Measurements from ENCODE around the gene CDHR2.

The CDHR2 gene

GRCh38 chr5:176636426-176636825 is 87.3 kb downstream of the CDHR2 start:
- Histone ChIP-seq H3K27ac (ENCODE audit: extremely low read depth, low read depth, low read length) (no peak overlapping the region), H3K36me3 (ENCODE audit: control insufficient read depth in 2 of 2, insufficient read depth in 1 of 2, low read length in 2 of 2) (no peaks in the 10 kb centered on the region), H3K9me3 (ENCODE audit: control insufficient read depth, insufficient read depth, low read depth, low read length) (no peaks in the 10 kb centered on the region), H3K4me1 (ENCODE audit: control insufficient read depth, insufficient read depth, low read length) (no peaks in the 10 kb centered on the region), H3K4me3 (ENCODE audit: low read depth, low read length) (no peak overlapping the region)
- POLR2A ChIA-PET = interaction anchor here (1.0 kb wide), 1 partner anchor 12 kb away, joined by 3 read pairs; no protein-coding TSS in a partner anchor
- TF ChIP-seq WT1 (tag by site-specific recombination; IDR thresholded peaks at IDR 0.05) (no peak), HOXD13 (CRISPR knock-in tag; IDR thresholded peaks at IDR 0.05; ENCODE audit: borderline replicate concordance) (no peak), ZNF335 (tag by site-specific recombination; conservative IDR thresholded peaks at IDR 0.05) (no peak), ZSCAN30 (tag by site-specific recombination; IDR thresholded peaks at IDR 0.05) (no peak), SP2 (tag by site-specific recombination; IDR thresholded peaks at IDR 0.05) (no peak), ZNF174 (tag by site-specific recombination; IDR thresholded peaks at IDR 0.05) (no peak), ZNF16 (tag by site-specific recombination; IDR thresholded peaks at IDR 0.05; ENCODE audit: low read depth) (no peak), ZNF221 (tag by site-specific recombination; IDR thresholded peaks at IDR 0.05; ENCODE audit: borderline replicate concordance) (no peak)
- CTCF ChIA-PET = no interaction called here

- no peaks in the 10 kb centered on the region for H3K36me3 ChIP-seq (ENCODE audit: control insufficient read depth in 2 of 2, insufficient read depth in 1 of 2, low read length in 2 of 2)
- H3K9me3 ChIP-seq (ENCODE audit: control insufficient read depth, insufficient read depth, low read depth, low read length) = no peaks in the 10 kb centered on the region
- POLR2A ChIA-PET = no interaction called here
- no peak overlapping the region for H3K27ac ChIP-seq (ENCODE audit: extremely low read depth, low read depth, low read length)
- no peak for TF ChIP-seq ZNF830 (tag by site-specific recombination; IDR thresholded peaks at IDR 0.05; ENCODE audit: low read depth)
- TF ChIP-seq ZNF148 (tag by site-specific recombination; IDR thresholded peaks at IDR 0.05; ENCODE audit: borderline replicate concordance) = no peak
- TF ChIP-seq KLF7 (tag by site-specific recombination; IDR thresholded peaks at IDR 0.05; ENCODE audit: borderline replicate concordance) = no peak
- 0 out of 2 replicates have a peak, but pooled peaks have one; percentile 28 for TF ChIP-seq WT1 (tag by site-specific recombination; IDR thresholded peaks at IDR 0.05)
- TF ChIP-seq ZNF341 (tag by site-specific recombination; IDR thresholded peaks at IDR 0.05; ENCODE audit: low read depth) = peak; percentile 51
- H3K4me1 ChIP-seq (ENCODE audit: control insufficient read depth, insufficient read depth, low read length) = no peaks in the 10 kb centered on the region
- CTCF ChIA-PET = interaction anchor here (1.5 kb wide), 1 partner anchor 23 kb away, joined by 5 read pairs; no protein-coding TSS in a partner anchor
- no peak overlapping the region for H3K4me3 ChIP-seq (ENCODE audit: low read depth, low read length)
Measured at GRCh38 chr5:176637556-176637955, 88.4 kb downstream of the CDHR2 start.

- Histone ChIP-seq H3K27ac (ENCODE audit: extremely low read depth, low read depth, low read length) (no peak overlapping the region), H3K4me3 (ENCODE audit: low read depth, low read length) (no peak overlapping the region), H3K4me1 (ENCODE audit: control insufficient read depth, insufficient read depth, low read length) (no peaks in the 10 kb centered on the region), H3K36me3 (ENCODE audit: control insufficient read depth in 2 of 2, insufficient read depth in 1 of 2, low read length in 2 of 2) (no peaks in the 10 kb centered on the region), H3K9me3 (ENCODE audit: control insufficient read depth, insufficient read depth, low read depth, low read length) (no peaks in the 10 kb centered on the region)
- ChIA-PET CTCF (interaction anchor here (1.5 kb wide), 1 partner anchor 22 kb away, joined by 5 read pairs; no protein-coding TSS in a partner anchor), POLR2A (no interaction called here)
- TF ChIP-seq ZNF561 (tag by site-specific recombination; IDR thresholded peaks at IDR 0.05; ENCODE audit: borderline replicate concordance) (no peak), ZNF623 (tag by site-specific recombination; IDR thresholded peaks at IDR 0.05) (peak; percentile 96)
Measured at GRCh38 chr5:176638437-176638836, 89.3 kb downstream of the CDHR2 start.

- Histone ChIP-seq H3K4me1 (ENCODE audit: control insufficient read depth, insufficient read depth, low read length) (no peaks in the 10 kb centered on the region), H3K4me3 (ENCODE audit: low read depth, low read length) (no peak overlapping the region), H3K27ac (ENCODE audit: extremely low read depth, low read depth, low read length) (no peak overlapping the region), H3K9me3 (ENCODE audit: control insufficient read depth, insufficient read depth, low read depth, low read length) (no peaks in the 10 kb centered on the region), H3K36me3 (ENCODE audit: control insufficient read depth in 2 of 2, insufficient read depth in 1 of 2, low read length in 2 of 2) (no peaks in the 10 kb centered on the region)
- ChIA-PET CTCF (interaction anchor here (1.5 kb wide), 1 partner anchor 21 kb away, joined by 5 read pairs; no protein-coding TSS in a partner anchor), POLR2A (no interaction called here)
- no peak for TF ChIP-seq INSM2 (tag by site-specific recombination; IDR thresholded peaks at IDR 0.05)
- TF ChIP-seq ZIC2 (tag by site-specific recombination; IDR thresholded peaks at IDR 0.05) = peak; percentile 69
Measured at GRCh38 chr5:176639208-176639607, 90.1 kb downstream of the CDHR2 start.
